ENCODE results near the gene WASL.

DNA sequence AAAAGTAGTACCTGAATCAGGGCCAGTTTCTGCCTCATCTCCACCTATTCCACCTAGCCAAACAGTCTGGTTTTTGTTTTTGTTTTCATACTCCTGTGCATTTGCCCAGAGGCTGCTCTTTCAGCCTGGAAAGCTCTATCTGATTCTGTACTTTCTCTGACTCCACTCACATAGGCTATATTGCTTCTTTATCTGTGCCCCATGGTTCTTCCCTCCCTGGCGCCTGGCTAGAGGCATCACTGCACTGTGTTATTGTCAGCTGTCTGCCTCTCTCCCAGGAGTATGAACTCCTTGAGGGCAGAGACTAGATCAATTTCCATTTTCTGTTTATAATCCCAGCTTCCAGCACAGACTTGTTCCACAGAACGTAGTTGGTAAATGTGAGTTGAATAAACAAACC, 98.2 kb downstream of the WASL start:
- TF ChIP-seq, protein P1, sequence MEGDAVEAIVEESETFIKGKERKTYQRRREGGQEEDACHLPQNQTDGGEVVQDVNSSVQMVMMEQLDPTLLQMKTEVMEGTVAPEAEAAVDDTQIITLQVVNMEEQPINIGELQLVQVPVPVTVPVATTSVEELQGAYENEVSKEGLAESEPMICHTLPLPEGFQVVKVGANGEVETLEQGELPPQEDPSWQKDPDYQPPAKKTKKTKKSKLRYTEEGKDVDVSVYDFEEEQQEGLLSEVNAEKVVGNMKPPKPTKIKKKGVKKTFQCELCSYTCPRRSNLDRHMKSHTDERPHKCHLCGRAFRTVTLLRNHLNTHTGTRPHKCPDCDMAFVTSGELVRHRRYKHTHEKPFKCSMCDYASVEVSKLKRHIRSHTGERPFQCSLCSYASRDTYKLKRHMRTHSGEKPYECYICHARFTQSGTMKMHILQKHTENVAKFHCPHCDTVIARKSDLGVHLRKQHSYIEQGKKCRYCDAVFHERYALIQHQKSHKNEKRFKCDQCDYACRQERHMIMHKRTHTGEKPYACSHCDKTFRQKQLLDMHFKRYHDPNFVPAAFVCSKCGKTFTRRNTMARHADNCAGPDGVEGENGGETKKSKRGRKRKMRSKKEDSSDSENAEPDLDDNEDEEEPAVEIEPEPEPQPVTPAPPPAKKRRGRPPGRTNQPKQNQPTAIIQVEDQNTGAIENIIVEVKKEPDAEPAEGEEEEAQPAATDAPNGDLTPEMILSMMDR (IDR thresholded peaks at IDR 0.05; ENCODE audit: low read depth, low read length) = no peak
- no peak for TF ChIP-seq EZH2phosphoT487 (IDR thresholded peaks at IDR 0.05; ENCODE audit: low read depth)
